Tibial nerve (tissue), 4 donors: ENCODE measurements around the gene GAS2. TPM values are rescaled to one million over a fixed set of nuclear protein-coding genes. Genes with fewer than 3 reads are reported as not detected.

Experiments used
- DNase-seq, 2 donors: peaks; one replicate each; pipeline ENCODE4 v3.0.0-alpha.2; 2019; ENCODE audit warnings: low spot score in 2 of 2
- H3K27ac ChIP-seq, 4 donors: fragments of 200-600 bp; sonication (generic) in 3 of 4; one replicate each; pipeline ENCODE4 v1.5.1; 2017 to 2019; ENCODE audit warnings: mild to moderate bottlenecking in 1 of 4
- H3K27me3 ChIP-seq, 2 donors: fragments of 200-600 bp; sonication (generic) in 1 of 2; one replicate each; pipeline versions ENCODE4 v1.5.1 to v1.6.0; 2017 to 2019
- H3K36me3 ChIP-seq, 3 donors: fragments of 200-600 bp; sonication (generic); one replicate each; pipeline ENCODE4 v1.5.1; 2018 to 2019
- H3K4me1 ChIP-seq, 4 donors: fragments of 200-600 bp; sonication (generic) in 3 of 4; one replicate each; pipeline ENCODE4 v1.5.1; 2017 to 2019
- H3K4me3 ChIP-seq, 4 donors: fragments of 200-600 bp; sonication (generic) in 3 of 4; one replicate each; pipeline ENCODE4 v1.5.1; 2017 to 2019; ENCODE audit warnings: mild to moderate bottlenecking in 1 of 4, moderate library complexity in 1 of 4
- H3K9me3 ChIP-seq, 4 donors: fragments of 200-600 bp; sonication (generic) in 3 of 4; one replicate each; pipeline ENCODE4 v1.5.1; 2017 to 2019
- EP300 ChIP-seq, 2 donors: sonication (generic); formaldehyde crosslinking; IDR thresholded peaks; one replicate each; pipeline ENCODE4 v1.6.1; 2017; ENCODE audit warnings: antibody characterized with exemption in 2 of 2, mild to moderate bottlenecking in 1 of 2
- POLR2A ChIP-seq, 2 donors: fragments of 450-650 bp; IDR thresholded peaks; one replicate each; pipeline ENCODE4 v1.6.1; 2017; ENCODE audit warnings: antibody characterized with exemption in 2 of 2, mild to moderate bottlenecking in 2 of 2, moderate library complexity in 2 of 2
- WGBS, 2 donors: methylation state at CpG; one replicate each; pipeline ENCODE4 v1.1.5; 2018; 5-methylcytosine and 5-hydroxymethylcytosine counted together
- total RNA-seq, 4 donors: library from RNA; depleted of rRNA; stranded (reverse); fragments of >200 nt; gene quantifications; one replicate each; pipeline ENCODE4 v1.1.0, GENCODE V29; 2016
- TF ChIP-seq, protein P1 (sequence below), 5 experiments: fragments of 200-600 bp in 3 of 5; fragments of 450-650 bp in 2 of 5; sonication (generic) in 3 of 5; IDR thresholded peaks; one replicate each; pipeline ENCODE4 v1.5.1; 2016 to 2019; ENCODE audit warnings: antibody characterized with exemption in 5 of 5, mild to moderate bottlenecking in 3 of 5, moderate library complexity in 2 of 5

Gene GAS2
- total RNA-seq, 4 donors from 2014 or later: 9.3 to 41.5 (median 18.0) TPM

DNA sequence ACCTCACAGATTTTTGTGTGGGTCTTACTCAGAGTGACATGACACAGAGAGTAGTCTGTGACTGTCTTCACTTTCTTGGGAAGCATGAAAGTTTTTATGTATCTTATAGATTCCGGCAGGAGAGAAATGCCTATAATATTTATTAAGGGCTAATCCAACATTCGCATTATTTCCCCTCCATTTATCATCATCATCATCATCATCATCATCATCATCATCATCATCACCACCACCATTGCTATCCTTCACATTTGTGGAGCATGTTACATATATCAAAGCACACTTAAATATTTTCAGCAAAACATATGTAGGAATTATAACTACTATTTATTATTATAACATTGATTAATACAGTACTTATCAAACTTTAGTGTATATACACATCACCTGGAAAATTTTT, 66.2 kb downstream of the GAS2 start:
- no peak for TF ChIP-seq POLR2A (IDR thresholded peaks at IDR 0.05)
- Histone ChIP-seq H3K27ac (no peak overlapping the region), H3K36me3 (no peaks in the 10 kb centered on the region), H3K4me1 (no peaks in the 10 kb centered on the region), H3K9me3 (no peaks in the 10 kb centered on the region), H3K4me3 (no peak overlapping the region), H3K27me3 (no peaks in the 10 kb centered on the region)
- DNase-seq: no peak
- 41 to 44% methylated on average over 2 of the region's 2 CpGs for WGBS, 2 donors

DNA sequence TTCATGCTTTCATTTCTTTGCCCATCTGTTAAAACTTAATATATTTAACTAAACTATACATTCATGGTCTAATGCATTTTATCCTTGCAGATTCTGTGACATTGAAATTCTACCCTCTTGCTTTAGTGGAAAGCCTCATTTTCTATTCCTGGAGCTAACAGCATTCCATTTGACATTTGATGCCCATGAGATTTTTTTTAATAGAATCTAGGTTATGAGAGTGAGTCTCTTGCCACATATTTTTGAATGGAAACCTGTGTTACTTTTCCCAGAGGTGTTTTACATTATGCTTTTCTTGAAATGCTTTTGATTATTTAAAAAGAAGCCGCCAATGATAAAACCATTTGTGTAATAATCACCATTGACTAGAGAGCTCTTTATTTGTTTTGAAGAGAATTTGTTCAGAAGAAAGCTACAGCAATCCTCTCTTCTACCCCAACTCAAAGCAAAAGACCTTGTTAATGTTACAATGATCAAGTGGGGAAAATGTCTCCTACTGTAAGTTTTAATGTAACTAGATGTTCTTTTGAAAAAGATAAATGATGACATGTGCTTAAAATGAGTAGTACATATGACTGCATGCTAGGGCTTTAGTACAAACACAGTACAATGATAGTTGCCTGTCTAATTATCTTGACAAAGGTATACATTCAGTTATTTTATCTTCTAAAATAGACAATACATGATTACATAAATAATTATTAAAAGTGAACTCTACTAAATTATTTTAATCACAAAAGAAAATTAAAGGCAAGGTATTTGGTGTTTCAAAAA, 67.3 kb downstream of the GAS2 start:
- TF ChIP-seq, protein P1, sequence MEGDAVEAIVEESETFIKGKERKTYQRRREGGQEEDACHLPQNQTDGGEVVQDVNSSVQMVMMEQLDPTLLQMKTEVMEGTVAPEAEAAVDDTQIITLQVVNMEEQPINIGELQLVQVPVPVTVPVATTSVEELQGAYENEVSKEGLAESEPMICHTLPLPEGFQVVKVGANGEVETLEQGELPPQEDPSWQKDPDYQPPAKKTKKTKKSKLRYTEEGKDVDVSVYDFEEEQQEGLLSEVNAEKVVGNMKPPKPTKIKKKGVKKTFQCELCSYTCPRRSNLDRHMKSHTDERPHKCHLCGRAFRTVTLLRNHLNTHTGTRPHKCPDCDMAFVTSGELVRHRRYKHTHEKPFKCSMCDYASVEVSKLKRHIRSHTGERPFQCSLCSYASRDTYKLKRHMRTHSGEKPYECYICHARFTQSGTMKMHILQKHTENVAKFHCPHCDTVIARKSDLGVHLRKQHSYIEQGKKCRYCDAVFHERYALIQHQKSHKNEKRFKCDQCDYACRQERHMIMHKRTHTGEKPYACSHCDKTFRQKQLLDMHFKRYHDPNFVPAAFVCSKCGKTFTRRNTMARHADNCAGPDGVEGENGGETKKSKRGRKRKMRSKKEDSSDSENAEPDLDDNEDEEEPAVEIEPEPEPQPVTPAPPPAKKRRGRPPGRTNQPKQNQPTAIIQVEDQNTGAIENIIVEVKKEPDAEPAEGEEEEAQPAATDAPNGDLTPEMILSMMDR (IDR thresholded peaks at IDR 0.05): no peak
- TF ChIP-seq POLR2A (IDR thresholded peaks at IDR 0.05) (no peak), EP300 (IDR thresholded peaks at IDR 0.05) (no peak)
- Histone ChIP-seq H3K36me3 (no peaks in the 10 kb centered on the region), H3K27ac (no peak overlapping the region), H3K27me3 (no peaks in the 10 kb centered on the region), H3K4me3 (no peak overlapping the region), H3K9me3 (no peaks in the 10 kb centered on the region), H3K4me1 (no peaks in the 10 kb centered on the region)
- WGBS, 2 donors: 77 to 89% methylated on average over 1 of the region's 1 CpG
- DNase-seq: no peak

DNA sequence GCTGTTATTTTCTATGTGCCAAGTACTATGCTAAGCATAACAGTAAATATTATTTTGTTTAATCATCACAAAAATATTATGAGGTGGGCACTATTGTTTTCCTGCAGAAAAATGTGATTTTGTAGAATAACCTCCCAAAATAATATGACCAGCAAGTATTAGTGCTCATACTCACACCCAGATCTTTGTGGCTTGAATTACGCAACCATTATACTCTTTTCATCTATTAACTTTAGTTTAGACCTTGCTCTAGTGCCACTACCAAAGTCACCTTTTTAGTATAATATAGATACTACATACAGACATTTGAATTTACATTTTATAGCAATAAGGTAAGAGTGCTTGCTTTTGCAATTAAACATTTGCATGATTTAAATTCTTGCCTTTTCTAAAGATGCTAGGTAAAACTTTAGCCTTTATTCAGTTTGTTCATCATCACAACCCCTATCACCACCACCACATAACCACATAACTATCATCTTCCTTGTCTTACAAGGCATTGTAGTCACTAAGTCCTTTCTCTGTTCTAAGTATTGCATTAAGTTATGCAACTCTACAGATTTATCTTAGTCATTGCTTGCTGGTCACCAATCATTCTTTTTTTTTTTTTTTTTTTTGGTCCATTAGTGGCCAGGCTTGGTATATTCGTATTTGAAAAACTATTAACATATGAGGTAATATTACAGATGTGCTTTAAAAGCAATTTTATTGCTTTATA, 68.4 kb downstream of the GAS2 start:
- WGBS, 2 donors: 70 to 75% methylated on average over 2 of the region's 2 CpGs
- Histone ChIP-seq H3K4me1 (no peaks in the 10 kb centered on the region), H3K36me3 (no peaks in the 10 kb centered on the region), H3K27me3 (no peaks in the 10 kb centered on the region), H3K9me3 (no peaks in the 10 kb centered on the region), H3K27ac (no peak overlapping the region), H3K4me3 (no peak overlapping the region)
- TF ChIP-seq, protein P1 (IDR thresholded peaks at IDR 0.05): no peak
- no peak for TF ChIP-seq EP300 (IDR thresholded peaks at IDR 0.05)
- no peak for TF ChIP-seq POLR2A (IDR thresholded peaks at IDR 0.05)
- DNase-seq: no peak

DNA sequence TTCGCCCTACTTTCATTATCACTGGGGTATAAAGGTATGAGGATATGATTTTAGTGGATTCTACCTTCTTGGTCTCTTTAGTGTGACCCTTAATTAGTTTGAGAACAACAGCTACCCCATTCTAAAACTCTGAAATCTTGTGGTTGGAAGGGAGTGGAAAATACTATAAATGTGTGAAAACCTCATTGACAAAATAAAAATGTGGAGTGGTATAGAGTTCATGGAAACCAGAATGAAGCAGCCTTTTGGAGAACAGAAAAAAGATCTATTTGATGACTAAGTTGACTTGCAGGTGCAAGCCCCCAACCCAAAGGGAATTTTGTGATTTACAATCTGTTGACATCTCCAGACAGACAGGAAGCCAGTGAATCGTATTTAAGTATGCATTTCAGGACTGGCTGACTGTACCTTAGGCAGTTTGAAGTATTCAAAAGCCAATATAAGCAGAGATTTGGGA, 75.8 kb downstream of the GAS2 start:
- Histone ChIP-seq H3K27ac (no peak overlapping the region), H3K36me3 (no peaks in the 10 kb centered on the region), H3K4me3 (no peak overlapping the region), H3K4me1 (no peaks in the 10 kb centered on the region), H3K27me3 (no peaks in the 10 kb centered on the region), H3K9me3 (no peaks in the 10 kb centered on the region)
- TF ChIP-seq POLR2A (IDR thresholded peaks at IDR 0.05) (no peak), EP300 (IDR thresholded peaks at IDR 0.05) (no peak)
- TF ChIP-seq, protein P1 (IDR thresholded peaks at IDR 0.05): no peak
- no peak for DNase-seq
- 57 to 65% methylated on average over 2 of the region's 2 CpGs for WGBS, 2 donors

DNA sequence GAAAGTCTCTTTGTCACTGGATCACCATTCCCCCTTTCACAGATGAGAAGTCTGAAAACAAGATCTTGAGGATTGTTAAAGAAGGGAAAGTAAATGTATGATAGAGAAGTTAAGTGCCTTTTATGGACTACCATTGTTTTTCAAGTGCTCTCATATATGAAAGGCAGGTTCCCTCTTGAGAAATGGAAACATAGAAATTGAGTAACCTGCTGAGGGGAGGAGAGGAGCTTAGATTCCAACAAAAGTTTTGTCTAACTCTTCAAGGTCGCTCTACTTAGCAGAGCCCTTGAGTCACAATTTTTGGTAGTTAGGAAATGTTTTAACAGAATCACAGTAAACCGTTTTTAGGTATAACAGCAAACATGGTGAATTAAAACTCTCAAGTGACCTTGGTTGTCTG, 83.1 kb downstream of the GAS2 start:
- TF ChIP-seq, protein P1 (IDR thresholded peaks at IDR 0.05): no peak
- Histone ChIP-seq H3K4me3 (no peak overlapping the region), H3K9me3 (no peaks in the 10 kb centered on the region), H3K27me3 (no peaks in the 10 kb centered on the region), H3K36me3 (no peaks in the 10 kb centered on the region), H3K4me1 (no peaks in the 10 kb centered on the region), H3K27ac (no peak overlapping the region)
- DNase-seq: no peak
- 79 to 93% methylated on average over 2 of the region's 2 CpGs for WGBS, 2 donors
